CD4-positive, alpha-beta T cell treated with Interleukin-15 for 1 hour (primary cell): ENCODE measurements around the gene RNF17.
"Not testable (repeated sequence)": the region's sequence is repeated elsewhere in the genome, so short reads cannot be mapped to it uniquely, and the experiment has no call there.

Experiments used
- DNase-seq: peaks from one replicate; pipeline ENCODE4 v3.0.0-alpha.2; 2020

Gene RNF17

GRCh38 chr13:24745861-24746617 lies 17.9 kb upstream of the RNF17 start:
- no peak for DNase-seq

DNA sequence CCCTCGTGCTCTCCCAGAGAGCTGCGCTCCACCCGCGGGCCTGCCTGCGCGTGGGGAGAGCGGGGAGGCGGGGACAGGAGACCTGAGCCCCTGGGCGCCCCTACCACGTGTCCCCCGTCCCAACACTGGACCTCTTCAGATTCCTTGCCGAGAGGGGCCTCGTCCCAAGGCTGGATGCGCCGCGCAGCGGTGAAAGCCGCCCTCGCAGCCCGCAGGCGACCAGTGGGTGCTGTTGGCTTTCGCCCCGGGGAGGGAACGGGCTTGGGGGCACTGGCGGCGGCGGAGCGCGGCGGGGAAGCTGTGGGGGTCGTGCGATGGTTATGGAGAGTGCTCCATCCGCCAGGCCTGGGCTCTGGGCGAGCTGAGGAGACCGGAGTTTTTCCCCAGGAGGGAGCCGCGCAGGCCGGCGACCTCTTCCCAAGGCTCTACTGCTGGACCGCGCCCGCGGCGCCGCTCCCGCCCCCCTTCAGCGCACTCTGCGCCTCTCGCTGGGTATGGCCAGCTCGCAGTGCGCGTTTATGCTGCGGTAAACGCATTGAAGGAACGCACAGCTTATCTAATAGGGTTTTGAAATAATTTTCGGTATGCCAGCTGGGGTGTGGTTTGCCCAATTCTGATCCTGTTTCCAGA lies 17.2 kb upstream of the RNF17 start:
- DNase-seq, result no peak

- DNase-seq, result no peak
These were observed 16.5 kb upstream of the RNF17 start for GRCh38 chr13:24747248-24748060.

DNA sequence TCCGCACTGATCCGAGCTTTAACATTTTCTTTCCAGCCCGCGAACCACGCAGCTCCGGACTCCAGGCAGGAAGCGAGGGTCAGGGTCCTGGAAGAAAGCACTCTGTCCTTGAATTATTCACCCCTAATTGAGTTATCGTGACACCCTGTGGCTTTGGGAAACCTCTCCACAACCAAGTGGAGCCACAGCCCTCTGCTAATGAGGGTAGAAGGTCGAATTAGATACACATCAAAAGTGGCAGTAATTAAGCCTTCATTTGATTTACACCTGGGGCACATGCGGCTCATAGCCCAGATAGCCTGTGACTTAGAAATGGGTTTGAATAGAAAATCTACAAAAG lies 15.9 kb upstream of the RNF17 start:
- DNase-seq, result no peak

DNA sequence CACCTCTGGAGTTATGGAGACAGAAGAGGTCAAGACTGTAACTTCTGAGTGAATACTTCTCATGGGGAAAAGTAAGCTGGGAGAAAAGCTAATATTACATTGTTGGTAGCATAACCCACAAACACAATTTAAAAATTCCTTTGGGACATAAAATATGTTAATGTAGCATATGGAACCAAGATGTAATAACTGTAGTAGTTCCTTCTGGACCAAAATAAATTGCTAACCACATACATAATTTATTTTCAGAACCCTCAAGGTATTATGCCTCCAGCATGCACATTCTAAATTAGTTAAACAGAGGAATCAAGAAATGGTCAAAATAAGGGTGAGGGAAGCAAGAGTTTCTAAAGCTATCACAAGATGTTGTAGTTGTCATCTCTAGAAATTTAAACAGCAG lies 4.8 kb upstream of the RNF17 start:
- DNase-seq, result no peak

DNA sequence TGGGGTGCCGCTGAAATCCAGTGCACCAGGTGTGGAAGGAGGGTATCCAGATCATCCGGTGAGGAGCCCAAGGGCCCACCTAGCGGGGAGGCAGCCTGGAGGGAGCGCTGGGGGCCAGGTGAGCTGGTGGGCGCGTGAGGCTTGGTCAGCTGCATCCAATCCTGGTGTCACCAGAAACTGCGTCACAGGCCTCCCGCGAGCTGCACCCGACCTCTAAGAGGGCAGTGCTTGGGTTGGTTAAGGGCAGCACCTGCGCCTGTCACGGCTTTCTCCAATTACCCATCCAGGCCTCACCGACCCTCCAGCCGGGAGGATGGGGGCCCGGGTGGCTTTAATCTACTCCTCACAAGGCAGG lies 284 bp downstream of the RNF17 start:
- DNase-seq, result no peak

GRCh38 chr13:24777171-24777570 lies 13.2 kb downstream of the RNF17 start:
- DNase-seq, result no peak

DNA sequence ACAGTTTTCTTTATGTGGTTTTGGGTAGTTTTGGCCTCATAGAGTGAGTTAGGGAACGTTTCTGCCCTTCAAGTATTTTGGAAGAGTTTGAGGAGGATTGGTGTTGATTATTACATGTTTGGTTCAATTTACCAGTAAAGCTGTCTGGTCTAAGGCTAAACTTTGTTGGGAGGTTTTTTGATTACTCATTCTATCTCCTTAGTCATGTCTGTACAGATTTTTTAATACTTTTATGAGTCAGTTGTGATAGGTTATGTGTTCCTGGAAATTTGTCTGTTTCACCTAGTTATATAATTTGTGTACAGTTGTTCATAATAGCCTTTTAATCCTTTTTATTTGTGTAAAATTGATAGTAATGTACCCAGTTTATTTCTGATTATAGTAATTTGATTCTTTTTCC lies 20.4 kb downstream of the RNF17 start:
- DNase-seq, result no peak

DNA sequence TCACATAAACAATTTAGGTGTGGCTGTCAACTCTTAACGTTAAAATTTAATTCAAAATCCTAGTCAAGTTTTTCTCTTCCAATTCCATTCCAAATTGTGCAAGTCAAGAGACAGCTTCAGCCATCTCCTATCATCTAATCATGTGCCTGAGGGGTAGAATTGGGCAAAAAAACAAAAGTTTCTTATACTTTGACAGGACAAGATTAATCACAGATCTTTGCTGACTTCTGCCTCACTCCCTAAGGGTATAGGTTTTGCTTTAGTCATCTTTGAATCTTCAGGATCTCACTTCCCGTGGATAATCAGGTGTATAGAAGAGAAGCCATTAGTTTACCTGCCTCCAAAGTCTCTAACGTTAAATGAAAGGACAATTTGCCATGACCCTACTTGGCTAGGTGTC lies 24.6 kb downstream of the RNF17 start:
- DNase-seq, result no peak

DNA sequence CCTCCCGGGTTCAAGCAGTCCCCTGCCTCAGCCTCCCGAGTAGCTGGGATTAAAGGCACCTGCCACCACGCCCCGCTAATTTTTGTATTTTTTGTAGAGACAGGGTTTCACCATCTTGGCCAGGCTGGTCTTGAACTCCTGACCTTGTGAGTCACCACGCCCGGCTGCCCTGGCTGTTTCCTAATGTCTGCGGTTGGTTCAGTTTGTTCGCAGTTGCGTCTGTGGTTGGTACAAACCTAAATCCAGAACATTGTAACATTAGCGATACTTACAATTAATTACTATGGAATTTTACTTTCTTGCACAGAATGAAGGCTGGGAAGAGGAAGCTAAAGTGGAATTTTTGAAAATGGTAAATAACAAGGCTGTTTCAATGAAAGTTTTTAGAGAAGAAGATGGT lies 38.1 kb downstream of the RNF17 start:
- no peak for DNase-seq

- DNase-seq, result no peak
These were observed 57.2 kb downstream of the RNF17 start for GRCh38 chr13:24821207-24821606.

DNA sequence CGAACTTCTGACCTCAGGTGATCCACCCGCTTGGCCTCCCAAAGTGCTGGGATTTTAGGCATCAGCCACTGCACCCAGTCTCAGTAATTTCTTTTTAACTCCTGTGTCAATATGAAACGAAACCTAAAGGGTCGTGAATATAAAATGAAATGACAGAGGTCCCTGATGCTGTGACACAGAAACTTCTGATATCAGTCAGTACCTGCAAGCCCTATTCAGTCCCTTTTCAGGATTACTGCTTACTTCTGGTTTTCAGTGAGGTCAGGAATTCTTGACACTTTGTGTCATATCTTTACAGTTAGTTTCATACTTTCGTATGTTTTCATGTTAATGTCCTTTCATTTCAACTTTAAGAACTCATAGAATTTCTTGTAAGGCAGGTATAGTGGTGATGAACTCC lies 58.7 kb downstream of the RNF17 start:
- DNase-seq, result no peak

GRCh38 chr13:24823122-24823710 lies 59.2 kb downstream of the RNF17 start:
- not testable (repeated sequence) for DNase-seq

DNA sequence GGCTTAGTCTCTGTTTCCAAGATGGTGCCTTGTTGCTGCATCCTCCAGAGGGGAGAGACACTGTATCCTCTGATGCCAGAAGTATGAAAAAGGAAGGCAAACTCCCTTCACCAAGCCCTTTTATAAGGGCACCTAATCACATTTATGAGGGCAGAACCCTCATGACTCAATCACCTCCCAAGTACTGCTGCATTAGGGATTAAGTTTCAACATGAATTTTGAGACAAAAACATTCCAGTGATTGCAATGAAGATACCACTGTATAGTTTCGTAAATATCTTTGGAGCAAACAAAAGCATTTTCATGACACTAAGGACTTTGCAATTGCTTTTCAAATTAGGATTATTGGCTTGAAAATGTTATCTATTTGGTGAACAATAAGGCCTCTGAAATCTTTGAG lies 63.8 kb downstream of the RNF17 start:
- DNase-seq, result no peak

- DNase-seq, result no peak
These were observed 71.0 kb downstream of the RNF17 start for GRCh38 chr13:24834902-24835510.

DNA sequence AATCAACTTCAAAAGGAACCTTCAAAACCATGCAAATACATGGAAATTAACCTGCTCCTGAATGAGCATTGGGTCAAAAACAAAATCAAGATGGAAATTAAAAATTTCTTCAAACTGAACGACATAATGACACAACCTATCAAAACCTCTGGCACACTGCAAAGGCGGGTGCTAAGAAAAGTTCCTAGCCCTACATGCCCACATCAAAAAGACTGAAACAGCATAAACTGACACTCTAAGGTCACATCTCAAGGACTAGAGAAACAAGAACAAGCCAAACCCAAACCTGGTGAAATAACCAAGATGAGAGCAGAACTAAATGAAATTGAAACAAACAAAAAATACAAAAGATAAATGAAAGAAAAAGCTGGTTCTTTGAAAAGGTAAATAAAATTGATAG lies 73.6 kb downstream of the RNF17 start:
- not testable (repeated sequence) for DNase-seq

GRCh38 chr13:24842549-24843274 lies 78.7 kb downstream of the RNF17 start:
- DNase-seq, result no peak

GRCh38 chr13:24851546-24851945 lies 87.6 kb downstream of the RNF17 start:
- no peak for DNase-seq

GRCh38 chr13:24854311-24854710 lies 90.3 kb downstream of the RNF17 start:
- DNase-seq, result no peak

DNA sequence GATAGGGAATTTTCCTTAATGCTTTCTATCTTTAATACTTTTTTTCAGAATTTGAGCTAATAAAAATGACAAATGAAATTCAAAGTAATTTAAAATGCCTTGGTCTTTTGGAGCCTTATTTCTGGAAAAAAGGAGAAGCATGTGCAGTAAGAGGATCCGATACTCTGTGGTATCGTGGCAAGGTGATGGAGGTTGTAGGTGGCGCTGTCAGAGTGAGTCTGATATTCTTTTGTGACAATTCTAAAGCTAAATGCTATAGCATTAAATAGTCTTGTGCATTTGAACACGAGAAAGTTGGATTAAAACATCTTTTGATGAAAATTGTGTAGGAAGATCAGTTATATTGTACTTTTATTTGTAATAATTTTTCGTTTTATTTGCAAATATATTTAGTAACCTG lies 95.0 kb downstream of the RNF17 start:
- no peak for DNase-seq

DNA sequence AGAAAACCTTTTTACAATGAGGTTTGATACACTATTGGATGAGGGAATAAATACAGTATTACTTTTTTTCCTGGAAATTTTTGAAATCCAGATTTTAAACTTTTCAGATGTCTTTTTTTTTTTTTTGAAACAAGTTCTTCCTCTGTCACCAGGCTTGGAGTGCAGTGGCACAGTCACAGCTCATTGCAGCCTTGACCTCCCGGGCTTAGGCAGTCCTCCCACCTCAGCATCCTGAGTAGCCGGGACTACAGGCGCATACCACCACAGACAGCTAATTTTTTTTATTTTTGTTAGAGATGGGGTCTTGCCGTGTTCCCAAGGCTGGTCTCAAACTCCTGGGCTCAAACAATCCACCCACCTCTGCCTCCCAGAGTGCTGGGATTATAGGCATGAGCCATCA lies 96.8 kb downstream of the RNF17 start:
- no peak for DNase-seq

GRCh38 chr13:24861617-24862362 lies 97.8 kb downstream of the RNF17 start:
- no peak for DNase-seq
